ENCODE measurements around the gene ELF5.

The ELF5 gene

GRCh38 chr11:34513682-34514449, at the start of gene ELF5:
Gene ELF5, minus strand, starts transcription at chr11:34513794. Its CDS starts 8,045 bp downstream, at chr11:34505749.
- no peak for DNase-seq

- DNase-seq = no peak
These were observed 49.4 kb upstream of the ELF5 start for GRCh38 chr11:34562976-34563375.

- no peak for DNase-seq
These were observed 46.9 kb upstream of the ELF5 start for GRCh38 chr11:34560511-34560910.

GRCh38 chr11:34558673-34559072, 45.1 kb upstream of the ELF5 start:
- no peak for DNase-seq

- no peak for DNase-seq
These were observed 44.6 kb upstream of the ELF5 start for GRCh38 chr11:34558211-34558610.

- DNase-seq = no peak
These were observed 38.7 kb upstream of the ELF5 start for GRCh38 chr11:34552270-34552669.

- DNase-seq = no peak
These were observed 35.7 kb upstream of the ELF5 start for GRCh38 chr11:34549271-34549670.

- no peak for DNase-seq
These were observed 34.7 kb upstream of the ELF5 start for GRCh38 chr11:34548278-34548677.

- no peak for DNase-seq
These were observed 33.1 kb upstream of the ELF5 start for GRCh38 chr11:34546511-34547209.

GRCh38 chr11:34542089-34542488, 28.5 kb upstream of the ELF5 start:
- no peak for DNase-seq

GRCh38 chr11:34540870-34541269, 27.3 kb upstream of the ELF5 start:
- no peak for DNase-seq

- no peak for DNase-seq
These were observed 24.0 kb upstream of the ELF5 start for GRCh38 chr11:34537636-34538035.

GRCh38 chr11:34536056-34536455, 22.5 kb upstream of the ELF5 start:
- no peak for DNase-seq

GRCh38 chr11:34534826-34535225, 21.2 kb upstream of the ELF5 start:
- no peak for DNase-seq

- no peak for DNase-seq
These were observed 18.1 kb upstream of the ELF5 start for GRCh38 chr11:34531663-34532062.

- no peak for DNase-seq
These were observed 17.1 kb upstream of the ELF5 start for GRCh38 chr11:34530545-34531234.

GRCh38 chr11:34529643-34530042, 16.0 kb upstream of the ELF5 start:
- DNase-seq = no peak

- no peak for DNase-seq
These were observed 14.5 kb upstream of the ELF5 start for GRCh38 chr11:34528072-34528471.

- DNase-seq = no peak
These were observed 12.5 kb upstream of the ELF5 start for GRCh38 chr11:34525888-34526657.

- no peak for DNase-seq
These were observed 11.5 kb upstream of the ELF5 start for GRCh38 chr11:34525098-34525497.

- no peak for DNase-seq
These were observed 11.1 kb upstream of the ELF5 start for GRCh38 chr11:34524696-34525095.

- DNase-seq = no peak
These were observed 9.5 kb upstream of the ELF5 start for GRCh38 chr11:34523053-34523452.

GRCh38 chr11:34522188-34522587, 8.6 kb upstream of the ELF5 start:
- DNase-seq = no peak
